Testis (tissue), 2 donors: ENCODE measurements around the gene NAA80.
A peak's percentile ranks its signal among the peaks of the same experiment; 100 is the strongest.

Experiments used
- POLR2A ChIP-seq: fragments of 450-650 bp; IDR thresholded peaks from one replicate; pipeline ENCODE4 v1.6.1; 2017; ENCODE audit warnings: antibody characterized with exemption, mild to moderate bottlenecking, moderate library complexity
- TF ChIP-seq, protein P1 (sequence below), 3 experiments: fragments of 450-650 bp in 2 of 3; fragments of 200-600 bp in 1 of 3; sonication (generic) in 1 of 3; IDR thresholded peaks; one replicate each; pipeline ENCODE4 v1.5.1; 2016 to 2019; ENCODE audit warnings: antibody characterized with exemption in 3 of 3, mild to moderate bottlenecking in 2 of 3, moderate library complexity in 1 of 3

DNA sequence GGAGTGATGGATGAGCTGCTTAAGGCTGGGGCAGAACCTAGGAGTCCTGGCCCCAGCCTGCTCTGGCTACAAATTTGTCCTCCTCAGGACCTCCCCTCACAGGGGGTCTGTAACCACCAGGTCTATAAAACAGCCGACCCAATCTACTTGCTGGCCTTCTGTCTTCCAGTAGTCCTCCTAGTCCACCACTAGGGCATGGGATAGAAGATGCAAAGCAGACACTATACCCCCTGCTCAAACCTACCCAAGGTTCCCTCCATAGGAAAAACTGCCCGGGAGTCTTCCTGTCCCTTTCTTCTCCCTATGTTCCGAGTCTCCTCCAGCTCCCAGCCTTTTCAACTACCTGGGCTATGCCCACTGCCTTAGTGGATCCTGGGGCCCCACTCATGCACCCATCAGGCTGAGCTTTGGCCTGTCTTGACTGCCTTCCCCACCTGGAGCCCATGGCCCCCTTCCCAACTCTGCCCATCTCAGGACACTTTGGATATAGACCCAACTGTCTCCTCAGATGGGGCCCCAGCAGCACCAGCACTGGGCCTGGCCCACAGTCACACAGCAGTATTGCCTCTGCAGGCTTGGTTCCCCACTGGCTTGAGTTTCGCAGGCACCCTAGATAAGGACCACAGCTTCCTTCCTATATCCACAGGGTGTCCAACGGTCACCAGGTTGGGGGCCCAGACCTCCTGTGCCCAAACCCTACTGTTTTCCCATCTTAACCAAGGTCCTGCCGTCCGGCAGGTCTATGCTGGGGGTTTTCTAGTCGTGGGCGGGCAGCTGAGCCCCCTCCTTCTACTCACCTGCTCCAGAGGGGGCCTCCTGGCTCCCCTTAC is 1.1 kb downstream of the NAA80 start:
- TF ChIP-seq, protein P1, sequence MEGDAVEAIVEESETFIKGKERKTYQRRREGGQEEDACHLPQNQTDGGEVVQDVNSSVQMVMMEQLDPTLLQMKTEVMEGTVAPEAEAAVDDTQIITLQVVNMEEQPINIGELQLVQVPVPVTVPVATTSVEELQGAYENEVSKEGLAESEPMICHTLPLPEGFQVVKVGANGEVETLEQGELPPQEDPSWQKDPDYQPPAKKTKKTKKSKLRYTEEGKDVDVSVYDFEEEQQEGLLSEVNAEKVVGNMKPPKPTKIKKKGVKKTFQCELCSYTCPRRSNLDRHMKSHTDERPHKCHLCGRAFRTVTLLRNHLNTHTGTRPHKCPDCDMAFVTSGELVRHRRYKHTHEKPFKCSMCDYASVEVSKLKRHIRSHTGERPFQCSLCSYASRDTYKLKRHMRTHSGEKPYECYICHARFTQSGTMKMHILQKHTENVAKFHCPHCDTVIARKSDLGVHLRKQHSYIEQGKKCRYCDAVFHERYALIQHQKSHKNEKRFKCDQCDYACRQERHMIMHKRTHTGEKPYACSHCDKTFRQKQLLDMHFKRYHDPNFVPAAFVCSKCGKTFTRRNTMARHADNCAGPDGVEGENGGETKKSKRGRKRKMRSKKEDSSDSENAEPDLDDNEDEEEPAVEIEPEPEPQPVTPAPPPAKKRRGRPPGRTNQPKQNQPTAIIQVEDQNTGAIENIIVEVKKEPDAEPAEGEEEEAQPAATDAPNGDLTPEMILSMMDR (IDR thresholded peaks at IDR 0.05) = peak in 2 of 3 experiments; percentile 12 to 20
- no peak for TF ChIP-seq POLR2A
